HG02943 (cell line): ENCODE measurements around the gene MRPL4.
"Not testable (repeated sequence)": the region's sequence is repeated elsewhere in the genome, so short reads cannot be mapped to it uniquely, and the experiment has no call there.

Source experiments
- ATAC-seq: cut with Tn5 transposase; IDR thresholded peaks from one replicate; pipeline ENCODE4 v1.9.1; 2021; ENCODE audit warnings: mild to moderate bottlenecking, low read depth, moderate library complexity; ENCODE audit not compliant: unreplicated experiment

Gene MRPL4

DNA sequence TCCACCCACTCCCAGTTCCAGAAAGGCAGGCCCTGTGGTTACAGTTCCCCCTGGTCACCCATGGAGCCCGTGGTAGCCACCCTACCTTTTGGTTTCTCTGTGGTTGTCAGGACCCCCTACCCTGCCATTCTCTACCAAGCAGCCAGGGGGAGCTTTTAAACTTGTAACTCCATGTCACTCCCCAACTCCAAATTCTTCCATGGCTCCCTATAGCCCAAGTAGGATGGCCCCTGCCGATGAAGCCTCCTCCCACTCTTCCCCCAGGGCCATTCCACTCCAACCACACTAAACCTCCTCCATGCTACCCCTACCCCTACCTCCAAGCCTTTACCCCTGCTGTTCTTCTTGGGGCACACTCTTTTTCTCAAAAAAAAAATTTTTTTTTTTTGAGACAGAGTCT, 23.1 kb upstream of the MRPL4 start:
- ATAC-seq, result no peak

DNA sequence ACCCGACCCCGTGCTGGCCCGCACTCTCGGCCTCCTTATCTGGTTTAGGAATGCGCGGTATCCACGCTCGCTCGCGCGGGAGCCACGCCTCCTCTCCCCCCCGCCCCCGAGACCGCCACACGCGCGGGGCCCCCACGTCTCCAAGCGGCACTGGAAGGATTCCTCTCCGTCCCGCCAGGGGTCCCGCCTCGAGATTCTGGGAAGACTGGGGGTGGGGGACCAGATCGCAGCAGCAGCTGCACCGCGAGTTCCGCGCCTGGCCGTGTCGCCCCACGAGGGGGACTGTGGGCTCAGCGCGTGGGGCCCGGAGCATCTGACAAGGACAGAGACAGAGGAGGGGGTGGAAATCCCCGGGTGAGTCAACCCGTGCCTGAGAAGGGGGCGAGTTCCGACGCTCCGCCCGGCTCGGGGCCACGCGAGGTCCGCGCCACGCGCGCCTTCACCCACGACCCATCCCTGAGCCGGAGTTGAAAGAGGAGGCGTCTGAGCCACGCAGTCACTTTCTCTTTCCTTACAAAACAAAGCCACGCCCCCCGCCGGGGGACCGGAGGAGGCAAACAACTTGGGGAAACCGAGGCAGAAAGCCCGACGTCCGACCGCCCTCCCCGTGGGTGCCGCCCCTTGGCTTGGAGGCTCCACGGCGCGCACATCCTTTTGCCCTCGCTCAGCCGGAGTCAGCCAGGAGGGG, 21.7 kb upstream of the MRPL4 start:
- ATAC-seq, result no peak

DNA sequence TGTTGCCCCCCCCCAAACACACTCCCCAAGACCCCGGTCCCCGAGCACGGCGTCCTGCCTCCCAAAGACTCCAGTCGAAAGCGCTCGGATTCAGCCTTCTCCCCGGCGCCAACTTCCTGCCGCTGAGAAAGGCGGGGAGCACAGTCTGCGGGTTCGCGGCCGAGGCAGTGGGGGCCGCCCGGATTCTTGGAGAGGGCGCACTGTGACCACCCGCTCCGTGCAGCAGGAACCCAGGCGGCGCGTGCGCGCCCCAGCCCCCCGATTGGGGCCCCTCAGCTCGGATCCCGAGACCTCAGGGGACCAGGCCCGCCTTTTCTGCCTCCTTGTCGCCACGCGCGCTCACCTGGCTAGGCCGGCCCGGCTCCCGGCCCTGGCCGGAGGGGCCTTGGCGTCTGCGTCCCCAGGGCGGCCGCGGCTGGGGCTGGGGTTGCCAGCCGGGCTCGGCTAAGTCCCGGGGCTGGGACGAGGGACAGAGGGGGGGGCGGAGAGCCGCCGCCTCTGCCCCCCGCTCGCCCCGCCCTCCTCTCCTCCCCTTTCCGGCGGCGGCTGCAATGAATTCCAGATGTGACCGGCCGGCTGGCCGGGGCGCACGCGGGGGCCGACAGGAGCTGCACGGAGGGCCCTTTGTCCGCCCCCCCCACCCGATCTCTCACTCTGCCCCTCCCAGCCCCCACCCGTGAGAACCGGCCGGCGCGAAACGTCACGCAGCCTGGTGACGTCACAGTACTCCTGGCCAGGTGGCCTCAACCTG, 21.0 kb upstream of the MRPL4 start, which contains the start of gene S1PR2:
TSS of gene S1PR2 (minus strand) at position 471 of the 751 bp plus-strand sequence. CDS start 6,426 bp downstream, outside the sequence.
- no peak for ATAC-seq

- ATAC-seq, result no peak
Measured at GRCh38 chr19:10231612-10232228, 20.3 kb upstream of the MRPL4 start.

- no peak for ATAC-seq
Measured at GRCh38 chr19:10233946-10234345, 18.1 kb upstream of the MRPL4 start.

GRCh38 chr19:10235003-10235402, 17.0 kb upstream of the MRPL4 start:
- ATAC-seq, result no peak

DNA sequence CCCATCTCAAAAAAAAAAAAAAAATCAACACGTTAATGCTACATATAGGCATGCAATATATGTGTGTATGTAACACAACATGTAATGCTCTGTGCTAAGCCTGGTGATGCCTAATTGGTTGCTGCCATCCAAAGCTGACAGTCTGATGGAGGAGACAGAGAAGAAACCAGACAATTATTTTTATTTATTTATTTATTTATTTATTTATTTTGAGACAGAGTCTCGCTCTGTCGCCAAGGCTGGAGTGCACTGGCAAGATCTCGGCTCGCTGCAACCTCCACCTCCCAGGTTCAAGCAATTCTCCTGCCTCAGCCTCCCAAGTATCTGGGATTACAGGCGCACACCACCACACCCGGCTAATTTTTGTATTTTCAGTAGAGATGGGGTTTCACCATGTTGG, 16.6 kb upstream of the MRPL4 start:
- not testable (repeated sequence) for ATAC-seq

GRCh38 chr19:10237702-10238101, 14.3 kb upstream of the MRPL4 start:
- ATAC-seq, result no peak

GRCh38 chr19:10238172-10238783, 13.7 kb upstream of the MRPL4 start:
- no peak for ATAC-seq

DNA sequence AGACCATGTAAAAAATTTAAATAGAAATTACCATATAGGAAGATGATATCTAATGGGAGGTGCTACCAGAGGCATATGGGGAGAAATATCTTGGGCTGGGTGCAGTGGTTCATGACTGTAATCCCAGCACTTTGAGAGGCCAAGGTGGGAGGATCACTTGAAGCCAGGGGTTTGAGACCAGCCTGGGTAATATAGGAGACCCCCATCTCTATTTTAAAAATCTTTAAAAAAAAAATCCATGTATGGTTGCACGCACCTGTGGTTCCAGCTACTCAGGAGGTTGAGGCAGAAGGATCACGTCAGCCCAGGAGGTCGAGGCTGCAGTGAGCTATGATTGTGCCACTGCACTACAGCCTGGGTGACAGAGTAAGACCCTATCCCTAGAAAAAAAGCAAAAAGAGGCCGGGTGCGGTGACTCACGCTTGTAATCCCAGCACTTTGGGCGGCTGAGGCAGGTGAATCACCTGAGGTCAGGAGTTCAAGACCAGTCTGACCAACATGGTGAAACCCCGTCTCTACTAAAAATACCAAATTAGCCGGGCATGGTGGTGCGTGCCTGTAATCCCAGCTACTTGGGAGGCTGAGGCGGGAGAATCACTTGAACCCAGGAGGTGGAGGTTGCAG, 10.1 kb upstream of the MRPL4 start:
- not testable (repeated sequence) for ATAC-seq

- no peak for ATAC-seq
Measured at GRCh38 chr19:10243606-10244005, 8.4 kb upstream of the MRPL4 start.

- no peak for ATAC-seq
Measured at GRCh38 chr19:10245189-10245939, 6.7 kb upstream of the MRPL4 start.

- ATAC-seq, result no peak
Measured at GRCh38 chr19:10246511-10246910, 5.5 kb upstream of the MRPL4 start.

DNA sequence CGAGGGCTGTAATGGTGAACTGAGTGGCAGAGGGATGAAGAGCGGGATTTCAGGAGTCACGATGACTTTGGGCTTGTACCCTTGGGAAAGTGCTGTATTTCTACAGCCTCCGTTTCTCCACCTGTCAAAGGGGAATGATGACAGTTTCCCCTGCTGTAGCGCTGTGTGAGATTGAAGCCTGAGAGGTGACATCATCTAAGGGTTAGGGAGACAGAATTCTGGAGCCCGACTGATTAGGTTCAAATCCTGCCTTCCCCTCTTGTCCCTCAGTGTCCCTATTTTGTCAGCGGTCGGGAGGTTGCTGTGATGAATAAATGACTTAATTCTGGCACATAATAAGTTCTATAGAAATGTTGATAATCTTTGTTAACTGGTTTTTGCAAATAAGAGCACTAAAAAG, 693 bp downstream of the MRPL4 start:
- ATAC-seq, result no peak

- no peak for ATAC-seq
Measured at GRCh38 chr19:10254244-10254643, 2.2 kb downstream of the MRPL4 start.

GRCh38 chr19:10255358-10255757, 3.3 kb downstream of the MRPL4 start:
- ATAC-seq, result no peak

DNA sequence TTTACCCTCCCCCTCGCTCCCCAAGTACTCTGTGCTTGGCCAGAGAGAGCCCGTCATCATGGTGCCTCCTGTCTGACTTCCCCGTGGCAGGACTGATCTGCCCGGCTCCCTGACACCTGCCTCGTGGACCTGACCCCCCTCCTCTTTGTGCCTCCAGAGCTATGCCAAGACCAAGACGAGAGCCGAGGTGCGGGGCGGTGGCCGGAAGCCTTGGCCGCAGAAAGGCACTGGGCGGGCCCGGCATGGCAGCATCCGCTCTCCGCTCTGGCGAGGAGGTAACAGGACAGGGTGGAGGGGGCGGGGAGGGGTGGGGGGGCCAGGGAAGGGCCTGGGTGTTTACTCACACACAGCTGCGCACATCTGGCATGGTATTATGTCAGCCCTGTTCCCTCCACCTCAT, 4.5 kb downstream of the MRPL4 start:
- ATAC-seq, result no peak

DNA sequence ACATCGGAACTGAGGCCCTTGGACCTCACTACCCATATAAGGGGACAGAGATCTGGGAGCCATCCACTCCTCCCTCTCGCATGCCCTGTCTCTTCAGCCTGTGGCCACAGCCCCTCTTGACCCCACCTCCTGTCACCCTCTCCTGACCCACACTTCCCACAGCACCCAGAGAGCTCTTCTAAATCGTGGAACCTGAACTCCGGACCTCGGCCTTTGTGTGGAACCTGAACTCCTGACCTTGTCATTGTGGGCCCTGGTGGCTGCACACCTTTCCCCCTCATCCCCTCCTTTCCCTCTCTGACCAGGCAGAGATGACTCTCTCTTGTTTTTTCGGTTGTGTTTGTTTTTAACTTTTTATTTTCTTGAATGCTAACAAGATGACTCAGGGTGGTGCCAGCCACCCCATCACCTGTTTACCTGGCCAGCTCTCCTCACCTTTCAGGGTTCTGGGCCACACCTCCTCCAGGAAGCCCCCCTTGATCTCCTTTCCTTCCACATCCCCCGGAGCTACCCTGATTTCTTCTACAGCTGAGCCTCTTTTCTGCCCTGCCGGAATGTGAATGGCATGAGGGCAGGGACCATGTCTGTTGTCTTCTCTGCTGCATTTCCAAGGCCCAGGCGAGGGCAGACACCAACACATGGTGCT, 5.1 kb downstream of the MRPL4 start:
- no peak for ATAC-seq

- ATAC-seq, result no peak
Measured at GRCh38 chr19:10258080-10258710, 6.2 kb downstream of the MRPL4 start.
